ENCODE measurements around the gene UPK3A.
"Not testable (repeated sequence)": the region's sequence is repeated elsewhere in the genome, so short reads cannot be mapped to it uniquely, and the experiment has no call there.

UPK3A gene

DNA sequence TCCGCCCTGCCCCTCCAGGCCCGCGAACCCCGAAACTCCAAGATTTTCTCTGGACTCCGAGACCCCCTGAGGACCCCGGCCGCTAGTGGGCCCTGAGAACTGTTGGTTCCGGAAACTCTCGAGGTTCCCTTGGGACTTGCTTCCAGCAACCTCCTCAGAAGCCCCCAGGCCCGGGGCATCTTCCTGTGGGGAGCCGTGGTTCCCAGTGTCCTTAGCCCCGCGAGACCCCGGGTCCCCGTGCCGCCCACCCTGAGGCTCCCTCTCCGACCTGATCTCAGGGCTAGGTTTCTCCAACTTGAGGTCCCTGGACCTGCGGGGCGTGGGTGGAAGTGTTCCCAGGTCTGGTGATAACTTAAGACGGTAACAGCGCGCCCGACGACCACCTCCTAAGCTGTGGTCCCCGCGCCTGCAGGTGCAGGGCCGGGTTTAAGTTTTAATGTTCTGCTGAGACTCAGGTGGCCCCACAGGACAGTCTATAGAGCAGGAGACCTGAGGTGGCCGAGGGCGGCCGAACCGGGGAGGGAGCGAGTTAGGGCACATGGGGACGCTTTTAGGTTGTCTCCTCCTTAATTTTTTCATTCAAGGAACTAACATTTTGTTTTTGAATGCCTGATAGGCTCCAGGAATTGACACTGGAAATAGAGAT is 25.7 kb downstream of the UPK3A start:
- no peak for DNase-seq

DNA sequence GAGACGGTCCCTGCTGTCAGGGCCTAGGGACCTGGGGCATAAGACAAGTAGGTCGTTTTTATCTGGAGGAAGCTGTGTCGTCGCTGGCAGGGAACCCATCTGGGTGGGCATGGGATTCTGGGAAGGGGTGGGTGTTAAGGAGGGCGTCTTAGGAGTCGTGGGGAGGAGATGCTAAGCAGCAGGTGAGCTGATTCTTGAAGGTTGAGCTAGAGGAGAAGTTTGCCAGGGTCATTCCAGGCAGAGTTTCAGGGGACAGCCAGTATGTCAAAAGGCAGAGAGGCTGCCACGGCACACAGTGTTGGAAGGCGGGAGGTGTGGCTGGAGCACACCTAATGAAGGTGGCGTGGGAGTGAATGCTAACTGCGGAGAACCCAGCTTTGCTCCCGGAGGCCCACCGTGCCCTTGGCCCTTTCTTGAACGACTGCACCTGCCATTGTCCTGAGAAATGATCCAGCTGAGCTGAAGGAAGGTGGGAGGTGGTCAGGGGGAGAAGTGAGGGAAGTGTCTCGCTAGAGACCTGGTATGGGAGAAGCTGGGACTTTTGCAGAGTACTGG is 26.3 kb downstream of the UPK3A start:
- DNase-seq, result no peak

DNA sequence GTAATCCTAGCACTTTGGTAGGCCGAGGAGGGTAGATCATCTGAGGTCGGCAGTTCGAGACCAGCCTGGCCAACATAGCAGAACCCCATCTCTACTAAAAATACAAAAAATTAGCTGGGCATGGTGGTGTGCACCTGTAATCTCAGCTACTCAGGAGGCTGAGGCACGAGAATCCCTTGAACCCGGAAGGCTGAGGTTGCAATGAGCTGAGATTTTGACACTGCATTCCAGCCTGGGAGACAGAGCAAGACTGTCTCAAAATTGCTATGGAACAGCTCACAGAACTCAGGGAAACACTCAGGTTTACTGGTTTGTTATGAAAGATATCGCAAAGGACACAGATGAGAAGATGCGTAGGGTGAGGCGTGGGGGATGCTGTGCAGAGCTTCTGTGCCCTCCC is 27.7 kb downstream of the UPK3A start:
- DNase-seq, result no peak

DNA sequence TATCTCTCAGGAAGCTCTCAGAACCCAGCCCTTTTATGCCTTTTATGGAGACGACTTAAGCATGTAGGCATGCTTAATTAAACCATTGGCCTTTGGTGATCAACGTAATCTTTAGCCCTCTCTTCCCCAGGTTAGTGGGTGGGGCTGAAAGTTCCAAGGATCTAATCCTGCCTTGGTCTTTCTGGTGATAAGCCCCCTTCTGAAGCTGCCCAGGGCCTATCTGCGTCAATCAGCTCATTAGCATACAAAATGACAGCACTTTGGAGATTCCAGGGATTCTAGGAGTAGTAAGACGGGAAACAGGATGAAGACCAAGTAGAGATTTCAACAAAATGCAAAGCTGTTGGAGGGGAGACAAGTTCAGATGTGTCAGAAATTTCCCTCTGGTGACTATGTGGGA is 28.1 kb downstream of the UPK3A start:
- no peak for DNase-seq

DNA sequence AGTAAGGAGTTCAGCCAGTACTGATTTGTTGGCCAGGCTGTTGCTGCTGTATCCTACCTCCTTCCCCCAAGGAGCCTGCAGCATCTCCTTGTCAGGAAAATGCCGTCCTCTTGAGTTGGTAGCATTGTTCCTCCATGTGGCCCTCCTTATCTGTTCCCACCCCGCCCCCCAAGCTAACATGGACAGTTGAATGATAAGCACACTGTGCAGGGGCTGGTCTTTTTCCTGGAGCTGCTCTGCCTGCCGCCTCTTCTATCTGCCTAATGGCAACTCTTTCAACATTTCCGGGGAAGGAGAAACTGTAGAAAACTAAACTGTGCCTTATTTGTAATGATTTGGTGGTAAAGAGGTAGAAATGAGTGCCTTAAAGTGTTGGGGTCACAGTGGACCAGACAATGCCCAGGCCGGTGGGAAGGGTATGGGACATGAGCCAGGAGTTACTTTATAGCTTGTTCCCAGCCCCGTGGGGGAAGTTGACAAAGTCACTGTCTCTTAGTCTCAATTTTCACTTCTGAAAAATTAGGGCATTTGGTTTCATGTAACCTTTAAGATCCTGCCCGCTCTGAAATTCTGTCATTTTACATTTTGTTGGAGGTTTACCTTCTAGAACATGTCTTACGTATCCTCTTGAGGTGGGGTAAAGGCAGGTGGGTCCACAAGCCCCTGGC is 29.4 kb downstream of the UPK3A start:
- DNase-seq, result no peak

DNA sequence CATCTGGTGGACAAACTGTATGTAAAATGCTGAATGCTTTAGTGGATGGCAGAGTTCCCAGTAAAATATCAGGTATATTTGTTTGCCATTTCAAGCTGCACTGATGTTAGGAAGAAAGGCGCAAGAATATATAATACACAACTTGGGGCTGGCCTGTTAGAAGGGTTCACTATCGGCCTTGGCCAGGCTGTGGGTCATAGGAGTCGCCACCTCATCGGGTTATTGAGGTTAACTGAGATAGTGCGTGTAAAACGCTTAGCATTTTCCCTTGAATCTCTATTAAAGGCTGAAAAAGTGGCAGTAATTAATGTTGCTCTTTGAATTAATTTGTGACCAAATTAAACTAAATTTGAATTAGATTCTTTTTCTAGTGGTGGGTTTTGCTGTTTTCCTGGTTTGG is 30.0 kb downstream of the UPK3A start:
- DNase-seq, result no peak

DNA sequence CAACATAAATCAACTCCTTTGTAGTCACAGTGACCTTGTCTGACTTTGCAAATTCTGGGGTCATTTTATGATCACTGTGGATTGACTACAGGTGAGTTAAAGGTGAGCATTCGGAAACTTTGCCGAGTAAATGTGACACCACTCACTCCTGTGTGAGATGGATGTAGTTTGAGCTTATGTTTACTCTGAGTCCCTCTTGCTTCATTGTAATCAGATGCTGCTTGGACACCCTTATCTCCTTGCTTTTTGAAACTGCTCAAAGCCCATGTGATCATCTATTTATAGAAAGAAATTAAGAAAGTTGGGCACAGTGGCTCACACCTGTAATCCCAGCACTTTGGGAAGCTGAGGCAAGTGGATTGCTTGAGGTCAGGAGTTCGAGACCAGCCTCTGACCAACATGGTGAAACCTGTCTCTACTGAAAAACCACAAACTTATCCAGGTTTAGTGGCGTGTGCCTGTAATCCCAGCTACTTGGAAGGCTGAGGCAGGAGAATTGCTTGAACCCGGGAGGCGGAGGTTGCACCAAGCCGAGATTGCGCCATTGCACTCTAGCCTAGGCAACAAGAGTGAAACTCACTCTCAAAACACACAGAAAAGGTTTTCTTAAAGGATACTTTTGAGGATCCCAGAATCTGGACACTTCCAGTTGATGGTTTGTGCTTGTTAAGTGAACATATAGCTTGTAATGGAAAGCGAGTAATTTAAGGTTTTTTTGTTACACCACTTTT is 32.2 kb downstream of the UPK3A start:
- DNase-seq, result no peak

DNA sequence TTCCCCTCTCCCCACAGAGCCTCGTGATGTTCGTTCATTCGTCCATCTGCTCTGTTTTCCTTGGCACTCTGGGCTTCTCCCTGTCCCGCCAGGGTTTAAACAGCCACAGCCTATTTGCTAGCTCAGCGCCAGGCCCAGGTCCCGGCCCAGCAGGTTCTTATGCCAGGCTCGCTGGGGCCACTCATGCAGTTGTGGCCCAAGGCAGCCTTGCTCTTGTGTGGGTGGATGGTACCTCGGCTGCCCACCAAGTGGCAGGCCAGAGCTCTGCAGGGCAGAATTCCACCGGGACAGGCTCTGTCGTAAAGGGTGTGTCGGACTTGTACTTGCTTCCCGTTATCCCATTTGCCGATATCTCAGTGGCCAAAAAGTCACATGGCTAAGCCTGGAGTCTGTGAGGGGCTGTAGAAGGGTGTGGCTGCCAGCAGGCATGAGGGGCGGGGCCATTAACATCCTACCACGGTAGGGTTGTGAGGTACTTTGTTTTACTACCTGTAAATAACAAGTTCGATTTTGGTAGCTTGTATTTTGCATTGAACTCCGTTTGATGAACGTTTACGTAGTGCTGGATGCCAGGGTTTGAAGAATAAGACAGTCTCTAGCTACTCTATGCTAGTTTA is 32.9 kb downstream of the UPK3A start:
- DNase-seq, result no peak

DNA sequence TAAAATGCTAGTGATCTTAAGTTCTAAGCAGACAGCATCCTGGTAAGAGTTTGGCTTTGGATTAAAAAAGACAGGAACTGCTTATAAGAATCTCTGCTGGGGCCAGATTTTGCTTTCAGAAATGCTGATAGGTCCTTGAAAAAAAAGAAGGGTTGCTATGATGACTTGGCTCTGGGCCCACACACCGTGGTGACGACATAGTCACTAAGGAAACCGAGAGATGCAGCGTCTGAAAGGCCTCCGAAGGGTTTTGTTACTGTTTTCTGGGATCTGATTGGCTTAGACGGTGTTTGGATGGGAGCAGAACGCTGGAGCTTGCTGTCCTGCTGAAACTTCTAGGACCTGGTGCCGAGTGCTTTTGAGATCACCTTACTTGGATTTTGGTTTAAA is 33.4 kb downstream of the UPK3A start:
- no peak for DNase-seq

DNA sequence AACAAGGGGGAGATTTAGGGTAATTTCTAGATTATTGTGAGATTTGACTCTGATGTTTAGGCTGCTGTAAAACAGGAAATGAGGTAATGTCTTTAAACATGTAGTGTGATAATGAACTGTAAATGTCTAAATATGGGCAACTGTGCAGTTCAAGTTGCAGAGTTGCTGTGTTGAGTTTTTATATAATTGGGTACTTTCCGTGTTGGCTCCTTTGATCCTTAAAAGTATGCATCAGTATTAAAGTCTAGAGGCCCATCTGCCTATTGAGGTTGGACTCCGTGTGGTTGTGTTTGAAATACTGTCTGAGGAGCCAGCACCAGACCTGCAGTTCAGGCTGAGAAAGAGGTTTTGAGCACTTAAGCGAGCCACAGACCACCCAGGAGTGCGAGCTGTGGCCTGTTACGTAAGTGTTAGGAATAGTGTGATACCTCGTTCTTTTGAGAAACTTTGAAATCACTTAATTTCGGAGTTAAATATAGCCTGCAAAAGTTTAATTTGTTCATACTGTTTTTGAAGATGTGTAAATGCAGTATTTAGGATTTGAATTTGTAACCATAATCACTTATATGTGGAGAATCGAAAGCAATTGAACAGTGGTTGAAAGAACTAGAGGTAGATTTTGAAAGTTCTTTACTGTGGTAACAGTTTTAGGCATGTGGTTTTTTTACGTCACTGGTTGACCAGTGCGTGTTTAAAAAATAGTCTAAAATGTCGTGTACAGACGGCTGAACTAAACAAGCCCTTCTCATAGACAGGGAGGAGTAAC is 34.0 kb downstream of the UPK3A start:
- DNase-seq, result no peak

DNA sequence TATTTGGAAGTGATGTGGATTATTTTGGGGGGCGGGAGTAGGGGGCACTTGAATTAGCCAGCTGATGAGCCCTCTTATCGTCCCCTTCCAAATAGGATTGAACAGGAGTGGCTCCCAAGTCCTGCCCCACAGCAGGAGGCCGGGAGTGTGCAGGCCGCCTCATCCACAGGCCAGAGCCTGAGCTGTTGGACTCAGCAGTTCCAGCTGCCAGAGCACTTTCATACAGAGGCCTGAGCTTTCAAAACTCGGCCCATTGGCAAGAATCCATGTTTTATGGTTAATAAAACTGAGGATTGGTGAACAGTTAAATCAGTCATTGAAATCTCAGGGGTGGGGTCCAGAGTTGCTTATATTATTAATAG is 34.6 kb downstream of the UPK3A start:
- no peak for DNase-seq

DNA sequence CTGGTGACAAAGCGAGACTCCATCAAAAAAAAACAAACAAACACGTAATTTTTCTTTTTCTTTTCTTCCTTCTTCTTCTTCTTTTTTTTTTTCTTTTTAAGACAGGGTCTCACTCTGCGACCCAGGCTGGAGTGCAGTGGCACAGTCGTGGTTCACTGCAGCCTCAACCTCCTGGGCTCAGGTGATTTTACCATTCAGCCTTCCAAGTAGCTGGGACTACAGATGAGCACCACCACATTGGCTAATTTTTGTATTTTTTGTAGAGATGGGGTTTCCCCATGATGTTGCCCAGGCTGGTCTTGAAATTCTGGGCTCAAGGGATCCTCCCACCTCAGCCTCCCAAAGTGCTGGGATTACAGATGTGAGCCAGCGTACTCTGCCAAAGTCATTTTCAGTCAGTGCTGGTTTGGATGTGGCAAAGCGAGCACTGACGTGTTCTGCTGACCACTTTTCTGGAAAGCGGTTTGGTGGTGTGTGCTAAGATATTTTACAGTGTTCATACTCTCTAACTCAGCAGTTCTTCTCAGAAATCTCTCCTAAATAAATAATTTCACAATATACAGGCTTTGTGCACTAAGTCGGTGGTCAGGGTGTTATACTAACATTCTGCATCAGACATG is 35.7 kb downstream of the UPK3A start:
- no peak for DNase-seq

DNA sequence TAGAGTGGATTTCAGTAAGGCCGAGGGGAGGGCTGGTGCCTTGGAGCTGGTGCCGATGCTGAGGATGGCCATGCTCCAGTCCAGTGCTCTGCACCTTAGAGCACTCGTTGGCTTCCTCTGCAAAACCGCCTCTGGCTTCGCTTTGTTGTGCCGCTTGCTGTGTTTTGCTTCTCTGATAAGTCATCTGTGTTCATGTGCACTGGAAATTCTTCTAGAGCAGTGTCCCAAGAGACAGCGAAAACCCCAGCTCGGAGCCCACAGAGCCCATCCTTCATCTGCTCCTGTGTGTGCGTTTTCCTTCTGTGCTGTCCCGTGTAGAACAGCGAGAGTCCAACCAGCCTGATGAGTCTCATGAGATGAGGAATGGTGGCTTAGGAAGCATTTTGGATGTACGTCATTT is 37.1 kb downstream of the UPK3A start:
- no peak for DNase-seq

DNA sequence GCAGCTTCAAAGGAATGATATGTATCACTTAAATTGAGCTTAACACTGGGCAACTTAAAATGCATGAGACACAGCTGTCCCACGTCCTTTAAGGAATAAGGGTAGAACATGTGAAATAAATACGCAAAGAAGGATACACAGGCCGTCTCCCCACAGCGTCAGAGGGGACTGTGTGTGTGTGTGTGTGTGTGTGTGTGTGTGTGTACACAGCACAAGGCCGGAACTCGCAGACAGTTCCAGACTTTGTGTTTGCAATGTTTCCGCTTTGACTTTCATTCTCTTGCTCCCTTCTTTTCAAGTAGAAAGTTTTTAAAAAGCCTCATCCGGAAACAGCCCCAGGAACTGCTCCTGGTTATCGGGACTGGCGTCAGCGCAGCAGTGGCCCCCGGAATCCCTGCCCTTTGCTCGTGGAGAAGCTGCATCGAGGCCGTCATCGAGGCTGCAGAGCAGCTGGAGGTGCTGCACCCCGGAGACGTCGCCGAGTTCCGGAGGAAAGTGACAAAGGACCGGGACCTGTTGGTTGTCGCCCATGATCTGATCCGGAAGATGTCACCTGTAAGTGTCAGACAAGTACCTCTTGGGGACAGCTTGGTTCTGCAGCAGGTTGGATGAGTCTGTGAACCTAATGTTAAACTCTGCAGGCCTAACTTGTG is 38.2 kb downstream of the UPK3A start:
- no peak for DNase-seq

DNA sequence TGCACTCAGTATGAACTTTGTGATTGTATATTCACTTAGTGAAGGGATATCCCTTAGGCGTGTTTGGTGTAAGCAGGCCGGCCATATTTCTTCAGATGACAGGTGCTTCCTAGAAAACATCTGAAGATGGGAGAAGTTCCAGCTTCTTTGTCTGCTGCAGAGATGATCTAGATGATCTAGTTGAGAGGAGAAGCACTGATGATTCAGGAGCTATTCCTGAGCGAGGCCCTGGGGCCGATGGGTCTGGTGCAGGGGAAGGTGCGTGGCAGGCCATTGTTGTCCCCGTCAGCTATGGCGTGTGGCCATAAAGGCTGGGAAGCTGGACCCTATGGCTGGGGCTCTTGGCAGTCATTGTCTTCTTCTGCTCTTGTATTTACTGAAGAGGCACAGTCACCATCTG is 38.9 kb downstream of the UPK3A start:
- no peak for DNase-seq

DNA sequence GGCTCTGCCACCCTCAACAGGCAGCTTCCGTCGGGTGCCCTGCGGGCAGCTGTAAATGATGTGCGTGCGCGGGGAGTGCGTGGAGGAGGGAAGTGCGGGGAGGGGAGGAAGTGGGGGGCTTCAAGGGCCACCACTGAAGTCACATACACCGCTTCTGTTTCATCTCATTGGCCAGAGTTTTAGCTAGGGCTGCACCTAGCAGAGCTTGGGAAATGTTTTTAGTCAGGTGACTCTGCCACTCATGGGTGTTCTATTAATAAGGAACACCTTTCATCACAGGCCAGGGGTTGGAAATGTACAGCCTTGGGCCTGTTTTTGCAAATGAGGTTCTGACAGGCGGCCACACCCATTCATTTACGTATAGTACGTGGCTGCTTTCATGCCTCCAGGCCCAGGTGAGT is 39.6 kb downstream of the UPK3A start:
- no peak for DNase-seq

DNA sequence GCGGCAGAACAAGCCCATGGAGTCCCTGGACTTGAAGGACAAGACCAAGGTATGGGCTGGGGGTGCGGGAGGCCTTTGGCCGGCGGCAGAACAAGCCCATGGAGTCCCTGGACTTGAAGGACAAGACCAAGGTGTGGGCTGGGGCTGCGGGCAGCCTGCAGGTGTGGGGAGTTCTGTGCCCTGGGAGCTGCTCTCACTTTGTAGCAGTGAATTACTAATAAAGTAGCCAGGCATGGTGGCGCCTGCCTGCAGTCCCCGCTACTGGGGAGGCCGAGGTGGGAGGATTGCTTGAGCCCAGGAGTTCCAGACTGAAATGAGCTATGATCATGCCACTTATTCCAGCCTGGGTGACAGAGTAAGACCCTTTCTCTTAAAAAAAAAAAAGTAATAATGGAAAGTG is 43.5 kb downstream of the UPK3A start:
- DNase-seq, result not testable (repeated sequence)

DNA sequence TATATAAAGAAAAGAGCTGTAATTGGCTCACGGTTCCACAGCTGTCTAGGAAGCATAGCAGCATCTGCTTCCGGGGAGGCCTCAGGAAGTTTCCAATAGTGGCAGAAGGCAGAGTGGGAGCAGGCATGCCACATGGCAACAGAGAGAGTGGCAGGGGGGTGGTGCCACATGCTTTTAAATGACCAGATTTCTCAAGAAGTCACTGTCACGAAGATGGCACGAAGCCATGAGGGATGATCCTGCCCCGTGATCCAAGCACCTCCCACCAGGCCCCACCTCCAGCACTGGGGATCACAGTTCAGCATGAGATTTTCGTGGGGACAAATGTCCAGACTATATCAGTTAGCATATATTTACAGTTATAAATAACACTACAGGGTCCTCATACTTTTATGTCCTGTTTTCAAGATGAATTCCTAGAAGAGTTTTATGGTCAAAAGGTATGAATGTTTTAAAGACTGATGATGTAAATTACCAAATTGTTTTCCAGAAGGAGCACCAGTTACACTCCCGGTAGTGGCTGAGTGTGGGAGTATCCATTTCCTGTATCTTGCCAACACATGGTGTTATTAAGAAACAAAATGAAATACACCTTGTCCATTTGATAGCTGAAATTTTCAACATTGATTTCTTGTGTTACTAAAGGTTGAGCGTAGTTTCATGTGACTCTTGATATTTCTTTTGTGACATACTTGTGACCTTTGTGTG is 44.2 kb downstream of the UPK3A start:
- peak; percentile 90 for DNase-seq

DNA sequence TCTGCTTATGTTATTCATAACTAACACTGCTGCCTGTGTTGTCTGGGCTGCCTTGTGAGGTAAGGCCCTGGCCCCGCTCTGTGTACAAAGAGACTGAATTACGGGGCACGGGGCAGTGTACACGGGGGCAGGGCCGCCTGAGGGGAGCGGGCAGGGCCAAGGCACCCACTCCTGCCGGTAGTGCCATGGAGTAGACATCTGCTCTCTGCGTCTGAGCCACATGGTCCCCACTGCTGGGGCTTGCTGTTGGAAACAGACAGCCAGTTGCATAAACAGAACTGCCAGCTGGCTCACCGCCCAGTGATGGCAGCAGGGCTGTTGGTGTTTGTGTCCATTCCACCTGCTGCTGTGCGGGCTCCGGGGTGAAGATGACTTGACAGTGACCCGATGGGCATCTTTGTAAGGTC is 44.8 kb downstream of the UPK3A start:
- DNase-seq, result peak; percentile 94

DNA sequence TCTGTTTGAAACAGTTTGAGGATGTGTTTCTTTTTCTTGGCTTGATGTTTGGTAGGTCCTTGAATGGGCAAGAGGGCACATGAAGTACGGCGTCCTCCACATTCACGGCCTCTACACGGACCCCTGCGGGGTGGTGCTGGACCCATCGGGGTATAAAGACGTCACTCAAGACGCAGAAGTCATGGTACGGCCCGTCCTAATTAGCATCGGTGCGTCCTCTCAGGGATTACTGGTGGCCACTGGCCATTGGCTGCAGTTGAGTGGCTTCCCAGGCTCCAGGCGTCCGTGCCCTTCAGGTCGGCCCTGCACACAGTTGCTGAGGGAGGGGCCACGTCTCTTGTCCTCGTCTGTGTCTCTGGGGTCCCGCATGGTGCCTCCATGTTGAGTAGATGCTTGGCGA is 45.8 kb downstream of the UPK3A start:
- no peak for DNase-seq

DNA sequence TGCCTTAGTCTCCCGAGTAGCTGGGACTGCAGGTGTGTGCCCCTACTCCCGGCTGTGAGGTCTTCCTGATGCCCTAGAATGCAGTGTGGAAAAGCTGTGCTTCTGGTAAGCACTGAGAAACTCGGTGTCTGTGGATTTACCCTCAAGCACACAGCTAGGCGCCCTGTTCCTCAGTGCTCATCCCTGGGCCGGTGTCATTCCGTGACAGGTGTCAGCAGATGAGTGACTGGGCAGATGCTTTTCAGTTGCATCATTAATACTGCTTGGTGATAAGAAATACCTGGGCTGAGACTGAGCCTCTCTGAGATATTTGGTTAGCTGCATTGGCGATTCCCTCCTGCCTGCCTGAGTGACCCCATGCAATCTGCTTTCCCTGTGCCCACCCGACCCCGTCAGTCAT is 46.7 kb downstream of the UPK3A start:
- DNase-seq, result no peak

Data from NCI-H1694 treated with DMSO at 0.1 percent for 48 hours (cell line).